Astrocyte (in vitro differentiated cells and primary cell): Measurements from ENCODE around the gene FRMD5.

ENCODE experiments used
- EZH2 ChIP-seq: IDR thresholded peaks from 2 replicates; pipeline ENCODE4 v1.6.1; 2012; ENCODE audit warnings: mild to moderate bottlenecking, low read length, inconsistent platforms; ENCODE audit not compliant: insufficient read depth
- TF ChIP-seq, protein P1 (sequence below): IDR thresholded peaks from 2 replicates; pipeline ENCODE4 v1.5.1; 2011; ENCODE audit warnings: low read depth, mild to moderate bottlenecking, inconsistent platforms, low read length, moderate library complexity; ENCODE audit not compliant: insufficient read depth

DNA sequence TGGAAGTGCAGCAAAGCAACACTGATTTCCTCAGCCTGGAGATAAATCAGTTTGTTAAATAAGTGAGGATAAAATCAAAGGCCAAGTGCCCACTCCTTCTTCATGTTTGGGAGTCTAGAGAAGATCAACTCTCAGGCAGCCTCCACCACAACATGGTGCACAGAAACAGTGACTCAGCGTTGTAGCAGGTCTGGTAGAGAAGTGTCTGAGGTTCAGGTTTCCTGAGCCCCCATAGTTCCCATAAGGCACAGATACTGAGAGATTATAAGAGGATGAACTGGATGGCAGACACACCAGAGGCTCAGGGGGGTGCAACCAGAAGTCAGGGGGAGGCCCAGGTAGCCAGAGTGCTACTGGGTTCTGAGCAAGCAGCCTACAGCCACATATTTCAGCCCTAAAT is 166.7 kb downstream of the FRMD5 start:
- TF ChIP-seq, protein P1, sequence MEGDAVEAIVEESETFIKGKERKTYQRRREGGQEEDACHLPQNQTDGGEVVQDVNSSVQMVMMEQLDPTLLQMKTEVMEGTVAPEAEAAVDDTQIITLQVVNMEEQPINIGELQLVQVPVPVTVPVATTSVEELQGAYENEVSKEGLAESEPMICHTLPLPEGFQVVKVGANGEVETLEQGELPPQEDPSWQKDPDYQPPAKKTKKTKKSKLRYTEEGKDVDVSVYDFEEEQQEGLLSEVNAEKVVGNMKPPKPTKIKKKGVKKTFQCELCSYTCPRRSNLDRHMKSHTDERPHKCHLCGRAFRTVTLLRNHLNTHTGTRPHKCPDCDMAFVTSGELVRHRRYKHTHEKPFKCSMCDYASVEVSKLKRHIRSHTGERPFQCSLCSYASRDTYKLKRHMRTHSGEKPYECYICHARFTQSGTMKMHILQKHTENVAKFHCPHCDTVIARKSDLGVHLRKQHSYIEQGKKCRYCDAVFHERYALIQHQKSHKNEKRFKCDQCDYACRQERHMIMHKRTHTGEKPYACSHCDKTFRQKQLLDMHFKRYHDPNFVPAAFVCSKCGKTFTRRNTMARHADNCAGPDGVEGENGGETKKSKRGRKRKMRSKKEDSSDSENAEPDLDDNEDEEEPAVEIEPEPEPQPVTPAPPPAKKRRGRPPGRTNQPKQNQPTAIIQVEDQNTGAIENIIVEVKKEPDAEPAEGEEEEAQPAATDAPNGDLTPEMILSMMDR, result no peak
- no peak for TF ChIP-seq EZH2
